Measurements from ENCODE around the gene L3MBTL1.

The L3MBTL1 gene

GRCh38 chr20:43536041-43536816 lies 28.7 kb downstream of the L3MBTL1 start:
- DNase-seq (ENCODE audit: low read depth): no peak

GRCh38 chr20:43536817-43537440 lies 29.4 kb downstream of the L3MBTL1 start:
- DNase-seq (ENCODE audit: low read depth): no peak

- DNase-seq (ENCODE audit: low read depth): no peak
Observed at GRCh38 chr20:43537921-43538877, 30.7 kb downstream of the L3MBTL1 start.

GRCh38 chr20:43538878-43539700 lies 31.6 kb downstream of the L3MBTL1 start:
- DNase-seq (ENCODE audit: low read depth): no peak

GRCh38 chr20:43539975-43540672 lies 32.6 kb downstream of the L3MBTL1 start:
- DNase-seq (ENCODE audit: low read depth): no peak

GRCh38 chr20:43540673-43541060 lies 33.2 kb downstream of the L3MBTL1 start:
- no peak for DNase-seq (ENCODE audit: low read depth)

- no peak for DNase-seq (ENCODE audit: low read depth)
Observed at GRCh38 chr20:43541214-43541613, 33.7 kb downstream of the L3MBTL1 start.

- DNase-seq (ENCODE audit: low read depth): no peak
Observed at GRCh38 chr20:43542161-43542560, 34.7 kb downstream of the L3MBTL1 start.

- DNase-seq (ENCODE audit: low read depth): no peak
Observed at GRCh38 chr20:43542674-43543073, 35.2 kb downstream of the L3MBTL1 start.

- no peak for DNase-seq (ENCODE audit: low read depth)
Observed at GRCh38 chr20:43543138-43543537, 35.6 kb downstream of the L3MBTL1 start.

GRCh38 chr20:43544501-43544900 lies 37.0 kb downstream of the L3MBTL1 start:
- DNase-seq (ENCODE audit: low read depth): no peak

- no peak for DNase-seq (ENCODE audit: low read depth)
Observed at GRCh38 chr20:43545837-43546578, 38.5 kb downstream of the L3MBTL1 start.

GRCh38 chr20:43548273-43548880 lies 40.9 kb downstream of the L3MBTL1 start:
- DNase-seq (ENCODE audit: low read depth): no peak

GRCh38 chr20:43549416-43550065 lies 42.0 kb downstream of the L3MBTL1 start:
- no peak for DNase-seq (ENCODE audit: low read depth)

- DNase-seq (ENCODE audit: low read depth): no peak
Observed at GRCh38 chr20:43550456-43550855, 43.0 kb downstream of the L3MBTL1 start.

- DNase-seq (ENCODE audit: low read depth): no peak
Observed at GRCh38 chr20:43554369-43554768, 46.9 kb downstream of the L3MBTL1 start.

- no peak for DNase-seq (ENCODE audit: low read depth)
Observed at GRCh38 chr20:43558412-43559146, 51.1 kb downstream of the L3MBTL1 start, which contains the start of gene SGK2. Gene SGK2, plus strand, starts transcription at chr20:43559027. Its CDS starts 7,469 bp downstream, at chr20:43566496.
